Measurements from ENCODE around the gene G6PC2. TPM values are rescaled to one million over a fixed set of nuclear protein-coding genes. Genes with fewer than 3 reads are reported as not detected.
"Not testable (repeated sequence)": the region's sequence is repeated elsewhere in the genome, so short reads cannot be mapped to it uniquely, and the experiment has no call there.

Gene G6PC2
- total RNA-seq, 1 donor from 2014 or later, result not detected

DNA sequence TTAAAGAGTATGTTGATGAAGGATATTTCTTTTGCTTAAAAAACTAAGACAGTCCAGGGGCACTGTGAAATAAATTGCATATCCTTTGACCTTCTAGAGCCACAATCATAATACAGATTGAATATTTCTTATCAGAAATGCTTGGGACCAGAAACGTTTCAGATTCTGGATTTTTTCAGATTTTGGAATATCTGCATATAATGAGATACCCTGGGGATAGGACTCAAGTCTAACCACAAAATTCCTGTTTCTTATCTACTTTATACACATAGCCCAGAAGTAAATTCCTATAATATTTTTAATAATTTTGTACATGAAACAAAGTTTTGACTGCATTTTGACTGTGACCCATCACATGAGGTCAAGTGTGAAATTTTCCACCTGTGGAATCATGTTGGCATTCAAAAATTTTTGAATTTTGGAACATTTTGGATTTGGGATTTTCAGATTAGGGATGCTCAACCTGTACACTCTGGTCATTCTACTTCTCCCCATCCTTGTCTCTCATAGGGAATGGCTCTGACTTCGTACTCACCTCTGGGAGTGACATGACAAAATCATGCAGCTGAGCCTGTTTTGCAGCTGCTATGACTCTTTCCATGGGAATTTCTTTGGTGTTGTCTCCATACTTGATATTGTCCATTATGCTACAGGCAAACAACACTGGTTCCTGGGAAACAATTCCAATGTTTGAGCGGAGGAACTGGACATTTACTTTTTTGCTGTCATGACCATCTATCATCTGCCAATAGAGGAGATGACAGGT, 25.7 kb downstream of the G6PC2 start:
- TF ChIP-seq, protein P1, sequence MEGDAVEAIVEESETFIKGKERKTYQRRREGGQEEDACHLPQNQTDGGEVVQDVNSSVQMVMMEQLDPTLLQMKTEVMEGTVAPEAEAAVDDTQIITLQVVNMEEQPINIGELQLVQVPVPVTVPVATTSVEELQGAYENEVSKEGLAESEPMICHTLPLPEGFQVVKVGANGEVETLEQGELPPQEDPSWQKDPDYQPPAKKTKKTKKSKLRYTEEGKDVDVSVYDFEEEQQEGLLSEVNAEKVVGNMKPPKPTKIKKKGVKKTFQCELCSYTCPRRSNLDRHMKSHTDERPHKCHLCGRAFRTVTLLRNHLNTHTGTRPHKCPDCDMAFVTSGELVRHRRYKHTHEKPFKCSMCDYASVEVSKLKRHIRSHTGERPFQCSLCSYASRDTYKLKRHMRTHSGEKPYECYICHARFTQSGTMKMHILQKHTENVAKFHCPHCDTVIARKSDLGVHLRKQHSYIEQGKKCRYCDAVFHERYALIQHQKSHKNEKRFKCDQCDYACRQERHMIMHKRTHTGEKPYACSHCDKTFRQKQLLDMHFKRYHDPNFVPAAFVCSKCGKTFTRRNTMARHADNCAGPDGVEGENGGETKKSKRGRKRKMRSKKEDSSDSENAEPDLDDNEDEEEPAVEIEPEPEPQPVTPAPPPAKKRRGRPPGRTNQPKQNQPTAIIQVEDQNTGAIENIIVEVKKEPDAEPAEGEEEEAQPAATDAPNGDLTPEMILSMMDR (IDR thresholded peaks at IDR 0.05; ENCODE audit: unreplicated experiment), result no peak
- Mint-ChIP-seq H3K4me3 (ENCODE audit: unreplicated experiment) (no peak overlapping the region), H3K27ac (ENCODE audit: unreplicated experiment) (no peak overlapping the region), H3K27me3 (ENCODE audit: unreplicated experiment) (no peaks in the 10 kb centered on the region), H3K4me1 (ENCODE audit: unreplicated experiment) (peaks cover 5% of the 10 kb centered on the region), H3K36me3 (ENCODE audit: low read depth, unreplicated experiment) (peaks cover 3% of the 10 kb centered on the region), H3K9me3 (ENCODE audit: unreplicated experiment) (no peaks in the 10 kb centered on the region)
- no peak for DNase-seq (ENCODE audit: low spot score)

DNA sequence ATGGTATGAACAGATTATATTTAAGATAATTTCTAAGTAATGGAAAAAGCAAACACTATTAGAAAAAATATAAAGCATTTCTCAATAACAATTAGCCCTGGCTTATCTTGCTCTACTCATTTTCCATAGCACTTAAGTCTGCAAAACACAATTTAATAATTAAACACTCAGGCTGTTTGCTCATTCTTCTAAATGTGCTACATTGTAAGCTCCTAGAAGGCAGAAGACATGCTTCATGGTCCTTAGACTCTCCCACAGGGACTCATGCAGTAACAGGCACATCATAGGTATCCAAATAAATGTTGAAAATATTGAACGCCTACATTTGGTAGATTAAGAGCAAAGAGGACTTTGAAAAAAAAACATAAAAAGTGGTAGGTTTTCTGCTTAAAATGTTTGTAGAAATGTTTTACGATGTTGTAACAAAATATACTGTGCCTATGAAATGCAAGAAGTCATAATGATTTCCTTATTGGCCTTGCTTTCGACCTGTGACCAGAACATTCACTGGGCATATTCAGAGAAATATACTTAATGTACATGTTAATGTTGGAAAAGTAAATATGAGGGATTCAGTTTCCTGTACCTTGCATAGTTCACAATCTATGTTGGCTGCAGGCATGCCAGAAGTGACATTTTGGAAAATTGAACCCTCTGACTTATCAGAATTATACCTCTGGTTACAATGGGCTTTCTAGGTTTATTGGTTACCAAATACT, 27.2 kb downstream of the G6PC2 start:
- no peaks in the 10 kb centered on the region for H3K9me3 Mint-ChIP-seq (ENCODE audit: unreplicated experiment)
- no peaks in the 10 kb centered on the region for H3K36me3 Mint-ChIP-seq (ENCODE audit: low read depth, unreplicated experiment)
- no peak overlapping the region for H3K4me3 Mint-ChIP-seq (ENCODE audit: unreplicated experiment)
- TF ChIP-seq, protein P1 (IDR thresholded peaks at IDR 0.05; ENCODE audit: unreplicated experiment), result no peak
- no peaks in the 10 kb centered on the region for H3K4me1 Mint-ChIP-seq (ENCODE audit: unreplicated experiment)
- H3K27me3 Mint-ChIP-seq (ENCODE audit: unreplicated experiment), result no peaks in the 10 kb centered on the region
- no peak overlapping the region for H3K27ac Mint-ChIP-seq (ENCODE audit: unreplicated experiment)
- no peak for DNase-seq (ENCODE audit: low spot score)

DNA sequence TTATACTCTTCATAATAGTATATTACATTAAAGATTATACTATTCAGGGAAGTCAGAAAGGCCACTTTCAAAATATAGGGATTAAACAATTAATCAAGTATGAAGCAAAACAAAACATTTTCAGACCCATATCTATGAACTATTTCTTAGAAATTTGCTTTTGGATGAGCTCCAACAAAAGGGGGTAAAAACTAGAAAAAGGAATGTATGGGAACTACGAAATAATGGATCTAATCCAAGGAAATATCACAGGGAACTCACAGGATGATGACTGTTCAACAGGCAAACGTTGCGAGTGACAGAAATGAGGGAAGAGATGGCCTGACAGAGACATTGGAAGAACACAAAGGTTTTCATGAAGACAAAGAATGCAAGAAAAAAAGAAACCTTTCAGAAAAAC, 27.9 kb downstream of the G6PC2 start:
- H3K9me3 Mint-ChIP-seq (ENCODE audit: unreplicated experiment), result no peaks in the 10 kb centered on the region
- TF ChIP-seq, protein P1 (IDR thresholded peaks at IDR 0.05; ENCODE audit: unreplicated experiment), result no peak
- no peak overlapping the region for H3K4me3 Mint-ChIP-seq (ENCODE audit: unreplicated experiment)
- H3K36me3 Mint-ChIP-seq (ENCODE audit: low read depth, unreplicated experiment), result no peaks in the 10 kb centered on the region
- H3K4me1 Mint-ChIP-seq (ENCODE audit: unreplicated experiment), result no peaks in the 10 kb centered on the region
- H3K27me3 Mint-ChIP-seq (ENCODE audit: unreplicated experiment), result no peaks in the 10 kb centered on the region
- DNase-seq (ENCODE audit: low spot score), result no peak
- H3K27ac Mint-ChIP-seq (ENCODE audit: unreplicated experiment), result no peak overlapping the region

DNA sequence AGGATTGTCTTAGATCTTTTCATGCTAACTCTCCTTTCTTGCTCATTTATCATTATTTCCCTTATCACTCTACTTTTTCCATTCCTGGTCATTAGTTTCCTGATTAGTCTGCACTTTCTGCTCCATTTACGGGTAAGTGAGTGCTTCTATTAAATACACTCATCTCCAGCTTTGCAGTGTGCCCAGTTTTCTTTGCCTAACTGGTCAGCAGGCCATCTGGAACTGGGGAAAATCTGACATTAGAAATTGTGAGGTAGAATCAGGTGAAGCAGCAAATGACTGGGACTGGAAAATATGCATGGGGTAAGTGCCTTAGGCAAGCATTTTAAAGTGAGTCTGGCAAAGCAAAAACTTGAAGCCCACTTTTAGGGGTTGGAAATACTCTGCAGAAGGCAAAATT, 29.2 kb downstream of the G6PC2 start:
- H3K9me3 Mint-ChIP-seq (ENCODE audit: unreplicated experiment), result no peaks in the 10 kb centered on the region
- DNase-seq (ENCODE audit: low spot score), result no peak
- peaks cover 4% of the 10 kb centered on the region for H3K4me1 Mint-ChIP-seq (ENCODE audit: unreplicated experiment)
- no peak overlapping the region for H3K4me3 Mint-ChIP-seq (ENCODE audit: unreplicated experiment)
- no peaks in the 10 kb centered on the region for H3K36me3 Mint-ChIP-seq (ENCODE audit: low read depth, unreplicated experiment)
- TF ChIP-seq, protein P1 (IDR thresholded peaks at IDR 0.05; ENCODE audit: unreplicated experiment), result no peak
- no peaks in the 10 kb centered on the region for H3K27me3 Mint-ChIP-seq (ENCODE audit: unreplicated experiment)
- H3K27ac Mint-ChIP-seq (ENCODE audit: unreplicated experiment), result no peak overlapping the region

DNA sequence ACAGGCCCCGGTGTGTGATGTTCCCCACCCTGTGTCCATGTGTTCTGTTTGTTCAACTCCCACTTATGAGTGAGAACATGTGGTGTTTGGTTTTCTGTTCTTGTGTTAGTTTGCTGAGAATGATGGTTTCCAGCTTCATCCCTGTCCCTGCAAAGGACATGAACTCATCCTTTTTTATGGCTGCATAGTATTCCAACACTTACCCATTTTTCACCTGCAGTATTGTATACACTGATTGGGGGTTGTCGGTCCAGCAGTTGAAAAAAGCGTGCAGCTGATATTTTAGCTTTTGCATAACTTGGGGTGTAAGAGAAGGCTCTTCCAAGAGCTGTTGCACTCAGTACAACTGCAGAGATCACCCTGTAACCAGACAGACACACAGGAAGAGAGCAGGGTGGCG, 31.1 kb downstream of the G6PC2 start:
- H3K4me1 Mint-ChIP-seq (ENCODE audit: unreplicated experiment), result peaks cover 18% of the 10 kb centered on the region

More for the DNA sequence above, 31.1 kb downstream of the G6PC2 start:
- not testable (repeated sequence) for DNase-seq (ENCODE audit: low spot score); H3K36me3 Mint-ChIP-seq (ENCODE audit: low read depth, unreplicated experiment); H3K4me3 Mint-ChIP-seq (ENCODE audit: unreplicated experiment); H3K9me3 Mint-ChIP-seq (ENCODE audit: unreplicated experiment); H3K27me3 Mint-ChIP-seq (ENCODE audit: unreplicated experiment); H3K27ac Mint-ChIP-seq (ENCODE audit: unreplicated experiment)

Data from endothelial cell (in vitro differentiated cells).